Keratinocyte (primary cell): Measurements from ENCODE around the gene IL1RAPL2. TPM values are rescaled to one million over a fixed set of nuclear protein-coding genes. Genes with fewer than 3 reads are reported as not detected.

Experiments
- DNase-seq: peaks from one replicate; pipeline ENCODE4 v3.0.0-alpha.2; 2011; ENCODE audit warnings: low read depth, missing footprints, low spot score
- FAIRE-seq: peaks from 2 replicates; lab custom pipeline; 2011; peaks lifted over from hg19 to GRCh38; lab: Jason Lieb, UNC
- H2AFZ ChIP-seq: 2 replicates; pipeline ENCODE4 v1.6.0; 2012; ENCODE audit warnings: low read length, control low read depth, inconsistent platforms; ENCODE audit not compliant: control insufficient read depth
- H3K27ac ChIP-seq: 2 replicates; pipeline ENCODE4 v1.5.1; 2011; ENCODE audit warnings: low read length; ENCODE audit not compliant: control insufficient read depth, insufficient read depth
- H3K27me3 ChIP-seq: 3 replicates; pipeline ENCODE4 v1.6.0; 2011; ENCODE audit warnings: low read length; ENCODE audit not compliant: control insufficient read depth, insufficient read depth; ENCODE audit errors: extremely low read depth
- H3K36me3 ChIP-seq, 2 experiments: 2 replicates in 1 of 2; 3 replicates in 1 of 2; pipeline ENCODE4 v1.5.1; 2011; ENCODE audit warnings: low read length in 2 of 2, mild to moderate bottlenecking in 1 of 2; ENCODE audit not compliant: control insufficient read depth in 2 of 2, insufficient read depth in 2 of 2; ENCODE audit errors: extremely low read depth in 1 of 2
- H3K4me1 ChIP-seq: 3 replicates; pipeline ENCODE4 v1.5.1; 2011; ENCODE audit warnings: low read length; ENCODE audit not compliant: control insufficient read depth, insufficient read depth; ENCODE audit errors: extremely low read depth
- H3K4me2 ChIP-seq: 3 replicates; pipeline ENCODE4 v1.6.0; 2011; ENCODE audit warnings: low read depth, low read length; ENCODE audit not compliant: control insufficient read depth, insufficient read depth; ENCODE audit errors: extremely low read depth
- H3K4me3 ChIP-seq, 3 experiments: fragments of 200-600 bp in 1 of 3; sonication (generic) in 1 of 3; 2 replicates in 2 of 3; 3 replicates in 1 of 3; pipeline ENCODE4 v1.5.1; 2011 to 2016; ENCODE audit warnings: low read length in 3 of 3, mild to moderate bottlenecking in 3 of 3, control low read depth in 2 of 3, inconsistent platforms in 1 of 3, low read depth in 1 of 3, mixed read lengths in 1 of 3, mixed run types in 1 of 3, moderate library complexity in 1 of 3; ENCODE audit not compliant: control insufficient read depth in 2 of 3, insufficient read depth in 2 of 3; ENCODE audit errors: extremely low read depth in 1 of 3
- H3K79me2 ChIP-seq: 2 replicates; pipeline ENCODE4 v1.6.0; 2012; ENCODE audit warnings: low read length; ENCODE audit not compliant: control insufficient read depth, insufficient read depth
- H3K9ac ChIP-seq: 3 replicates; pipeline ENCODE4 v1.6.0; 2011; ENCODE audit warnings: low read length; ENCODE audit not compliant: control insufficient read depth, insufficient read depth; ENCODE audit errors: extremely low read depth
- H3K9me1 ChIP-seq: 3 replicates; pipeline ENCODE4 v1.6.0; 2011; ENCODE audit warnings: low read length; ENCODE audit not compliant: control insufficient read depth, insufficient read depth; ENCODE audit errors: extremely low read depth
- H3K9me3 ChIP-seq: 2 replicates; pipeline ENCODE4 v1.5.1; 2012; ENCODE audit warnings: low read depth, low read length; ENCODE audit not compliant: control insufficient read depth
- H4K20me1 ChIP-seq: 3 replicates; pipeline ENCODE4 v1.6.0; 2011; ENCODE audit warnings: low read length; ENCODE audit not compliant: control insufficient read depth, insufficient read depth; ENCODE audit errors: extremely low read depth
- EZH2 ChIP-seq: IDR thresholded peaks from one replicate; pipeline ENCODE4 v1.6.1; 2012; ENCODE audit warnings: inconsistent platforms, mild to moderate bottlenecking, low read length, moderate library complexity
- dilution Hi-C: fragments of 300-500 bp; cut with MboI; formaldehyde crosslinking; loops from one replicate; pipeline ENCODE4 v1.7.0; 2020; ENCODE audit warnings: low sequenced_read_pairs; ENCODE audit not compliant: extremely low pct_ligation_motif_present
- polyA plus RNA-seq, 5 experiments: library from polyadenylated mRNA; depleted of rRNA in 3 of 5; stranded (reverse) in 3 of 5; stranded (forward) in 1 of 5; unstranded in 1 of 5; fragments of >200 nt; gene quantifications; 1 replicate in 1 of 5; 2 replicates in 3 of 5; 3 replicates in 1 of 5; pipeline versions ENCODE4 v1.2.1 to v1.2.3, GENCODE V29; 2011 to 2012; ENCODE audit warnings: missing spikeins in 2 of 5, low read depth in 1 of 5, low replicate concordance in 1 of 5
- TF ChIP-seq, protein P1 (sequence below), 3 experiments: IDR thresholded peaks in 1 of 3; conservative IDR thresholded peaks in 1 of 3; optimal IDR thresholded peaks in 1 of 3; 2 replicates in 2 of 3; 3 replicates in 1 of 3; pipeline versions ENCODE3 to v1.5.1; 2011; ENCODE audit warnings: low read length in 3 of 3, mild to moderate bottlenecking in 3 of 3, moderate library complexity in 2 of 3, control low read depth in 1 of 3, inconsistent platforms in 1 of 3; ENCODE audit not compliant: insufficient read depth in 2 of 3; ENCODE audit errors: extremely low read depth in 1 of 3

Gene IL1RAPL2
- polyA plus RNA-seq, 1 donor (not counting 4 experiments of a cell fraction or from before 2014, with no cell fraction given), result 0.24 TPM

- no peak for FAIRE-seq
- no peaks in the 10 kb centered on the region for H3K27me3 ChIP-seq
- H3K4me1 ChIP-seq, result no peaks in the 10 kb centered on the region
- H3K36me3 ChIP-seq, result no peaks in the 10 kb centered on the region
- no peaks in the 10 kb centered on the region for H4K20me1 ChIP-seq
- no peaks in the 10 kb centered on the region for H3K79me2 ChIP-seq
- H3K9me3 ChIP-seq, result no peaks in the 10 kb centered on the region
- TF ChIP-seq, protein P1, sequence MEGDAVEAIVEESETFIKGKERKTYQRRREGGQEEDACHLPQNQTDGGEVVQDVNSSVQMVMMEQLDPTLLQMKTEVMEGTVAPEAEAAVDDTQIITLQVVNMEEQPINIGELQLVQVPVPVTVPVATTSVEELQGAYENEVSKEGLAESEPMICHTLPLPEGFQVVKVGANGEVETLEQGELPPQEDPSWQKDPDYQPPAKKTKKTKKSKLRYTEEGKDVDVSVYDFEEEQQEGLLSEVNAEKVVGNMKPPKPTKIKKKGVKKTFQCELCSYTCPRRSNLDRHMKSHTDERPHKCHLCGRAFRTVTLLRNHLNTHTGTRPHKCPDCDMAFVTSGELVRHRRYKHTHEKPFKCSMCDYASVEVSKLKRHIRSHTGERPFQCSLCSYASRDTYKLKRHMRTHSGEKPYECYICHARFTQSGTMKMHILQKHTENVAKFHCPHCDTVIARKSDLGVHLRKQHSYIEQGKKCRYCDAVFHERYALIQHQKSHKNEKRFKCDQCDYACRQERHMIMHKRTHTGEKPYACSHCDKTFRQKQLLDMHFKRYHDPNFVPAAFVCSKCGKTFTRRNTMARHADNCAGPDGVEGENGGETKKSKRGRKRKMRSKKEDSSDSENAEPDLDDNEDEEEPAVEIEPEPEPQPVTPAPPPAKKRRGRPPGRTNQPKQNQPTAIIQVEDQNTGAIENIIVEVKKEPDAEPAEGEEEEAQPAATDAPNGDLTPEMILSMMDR (optimal IDR thresholded peaks at IDR 0.05 in 1 of 3, IDR thresholded peaks at IDR 0.05 in 1 of 3, conservative IDR thresholded peaks at IDR 0.05 in 1 of 3; ENCODE audit: extremely low read depth in 1 of 3, insufficient read depth in 2 of 3, low read length in 3 of 3), result no peak
- no peak for TF ChIP-seq EZH2
- no peak overlapping the region for H2AFZ ChIP-seq
- H3K27ac ChIP-seq, result no peak overlapping the region
- H3K9ac ChIP-seq, result no peak overlapping the region
- no peak overlapping the region for H3K4me3 ChIP-seq
- no peaks in the 10 kb centered on the region for H3K9me1 ChIP-seq
- no peak for DNase-seq
- no peak overlapping the region for H3K4me2 ChIP-seq
- dilution Hi-C loops, result no loop called here
Observed at GRCh38 chrX:105038672-105039328, 472.8 kb downstream of the IL1RAPL2 start.

GRCh38 chrX:105050921-105051320 lies 484.9 kb downstream of the IL1RAPL2 start:
- dilution Hi-C loops, result no loop called here
- Histone ChIP-seq H3K27ac (no peak overlapping the region), H3K4me3 (no peak overlapping the region), H3K4me2 (no peak overlapping the region), H3K27me3 (no peaks in the 10 kb centered on the region), H3K9me1 (no peaks in the 10 kb centered on the region), H3K4me1 (no peaks in the 10 kb centered on the region), H3K36me3 (no peaks in the 10 kb centered on the region), H3K9ac (no peak overlapping the region), H4K20me1 (no peaks in the 10 kb centered on the region), H3K9me3 (no peaks in the 10 kb centered on the region), H3K79me2 (no peaks in the 10 kb centered on the region), H2AFZ (no peak overlapping the region)
- no peak for TF ChIP-seq EZH2
- TF ChIP-seq, protein P1 (optimal IDR thresholded peaks at IDR 0.05 in 1 of 3, IDR thresholded peaks at IDR 0.05 in 1 of 3, conservative IDR thresholded peaks at IDR 0.05 in 1 of 3; ENCODE audit: extremely low read depth in 1 of 3, insufficient read depth in 2 of 3, low read length in 3 of 3), result no peak
- no peak for FAIRE-seq
- DNase-seq, result no peak
